ENCODE results near the gene TIMM44.

The TIMM44 gene

GRCh38 chr19:7912697-7913564, 30.5 kb downstream of the TIMM44 start:
- Histone ChIP-seq H3K4me1 (peaks cover 39 to 90% (median 84%) of the 10 kb centered on the region in 10 experiments), H3K36me3 (peaks cover 27 to 62% (median 37%) of the 10 kb centered on the region in 11 experiments), H3K4me3 (0 out of 20 replicates have a peak overlapping the region, but pooled peaks of 1 of the 10 experiments have one; percentile 26), H3K27me3 (peaks cover 51 to 62% (median 54%) of the 10 kb centered on the region in 11 experiments), H3K9me3 (replicated peaks in 1 of 11) (no peaks in the 10 kb centered on the region), H3K4me2 (peak overlapping the region; percentile 26 to 99 (median 85); a peak in 20 of 22 replicates), H4K20me1 (peaks cover 67 to 100% (median 98%) of the 10 kb centered on the region in 11 experiments), H3K9ac (peak overlapping the region in 5 of 11 experiments; percentile 13 to 57 (median 42); a peak in 5 of 22 replicates), H3K27ac (no peak overlapping the region; a peak in 2 of 22 replicates)
- TF ChIP-seq Cebpa-rat (IDR thresholded peaks at IDR 0.05) = no peak

GRCh38 chr19:7912144-7912696, 31.2 kb downstream of the TIMM44 start:
- no peaks in the 10 kb centered on the region for H3K9me3 ChIP-seq (replicated peaks in 1 of 11)
- H3K27ac ChIP-seq = peak overlapping the region in 3 of 11 experiments; percentile 30 to 53 (median 44); a peak in 3 of 22 replicates
- H4K20me1 ChIP-seq = peaks cover 75 to 100% (median 98%) of the 10 kb centered on the region in 11 experiments
- peak overlapping the region in 6 of 11 experiments; percentile 2 to 60 (median 46); a peak in 11 of 22 replicates for H3K9ac ChIP-seq
- H3K36me3 ChIP-seq = peaks cover 27 to 62% (median 37%) of the 10 kb centered on the region in 11 experiments
- H3K27me3 ChIP-seq = peaks cover 44 to 55% (median 47%) of the 10 kb centered on the region in 11 experiments
- H3K4me1 ChIP-seq = peaks cover 39 to 90% (median 84%) of the 10 kb centered on the region in 10 experiments
- TF ChIP-seq Cebpa-rat (IDR thresholded peaks at IDR 0.05) = no peak
- peak overlapping the region in 3 of 10 experiments; percentile 4 to 36 (median 24); a peak in 3 of 20 replicates for H3K4me3 ChIP-seq
- H3K4me2 ChIP-seq = peak overlapping the region; percentile 48 to 99 (median 85)

- Histone ChIP-seq H3K36me3 (peaks cover 27 to 63% (median 37%) of the 10 kb centered on the region in 11 experiments), H4K20me1 (peaks cover 81 to 100% (median 98%) of the 10 kb centered on the region in 11 experiments), H3K27ac (no peak overlapping the region), H3K4me2 (peak overlapping the region; percentile 48 to 99 (median 85)), H3K9ac (peak overlapping the region in 5 of 11 experiments; percentile 2 to 60 (median 50); a peak in 8 of 22 replicates), H3K4me1 (peaks cover 39 to 90% (median 84%) of the 10 kb centered on the region in 10 experiments), H3K4me3 (peak overlapping the region in 3 of 10 experiments; percentile 4 to 36 (median 24); a peak in 3 of 20 replicates), H3K9me3 (replicated peaks in 1 of 11) (no peaks in the 10 kb centered on the region), H3K27me3 (peaks cover 38 to 49% (median 41%) of the 10 kb centered on the region in 11 experiments)
- TF ChIP-seq Cebpa-rat (IDR thresholded peaks at IDR 0.05) = no peak
Measured at GRCh38 chr19:7911508-7912143, 31.8 kb downstream of the TIMM44 start.

- Histone ChIP-seq H3K4me2 (peak overlapping the region in 8 of 11 experiments; percentile 23 to 99 (median 70); a peak in 15 of 22 replicates), H3K36me3 (peaks cover 29 to 74% (median 48%) of the 10 kb centered on the region in 11 experiments), H3K27me3 (peaks cover 27 to 38% (median 30%) of the 10 kb centered on the region in 11 experiments), H4K20me1 (peaks cover 91 to 100% (median 98%) of the 10 kb centered on the region in 11 experiments), H3K4me3 (no peak overlapping the region), H3K9me3 (replicated peaks in 1 of 11) (no peaks in the 10 kb centered on the region), H3K4me1 (peaks cover 40 to 90% (median 84%) of the 10 kb centered on the region in 10 experiments), H3K9ac (no peak overlapping the region), H3K27ac (no peak overlapping the region)
- TF ChIP-seq Cebpa-rat (IDR thresholded peaks at IDR 0.05) = no peak
Measured at GRCh38 chr19:7910321-7911161, 32.9 kb downstream of the TIMM44 start.

- H3K36me3 ChIP-seq = peaks cover 29 to 72% (median 53%) of the 10 kb centered on the region in 11 experiments
- no peaks in the 10 kb centered on the region for H3K9me3 ChIP-seq (replicated peaks in 1 of 11)
- peak overlapping the region in 1 of 11 experiments; percentile 33; a peak in 2 of 22 replicates for H3K9ac ChIP-seq
- peaks cover 98 to 100% (median 99%) of the 10 kb centered on the region in 11 experiments for H4K20me1 ChIP-seq
- TF ChIP-seq Cebpa-rat (IDR thresholded peaks at IDR 0.05) = no peak
- peaks cover 17 to 29% (median 20%) of the 10 kb centered on the region in 11 experiments for H3K27me3 ChIP-seq
- peak overlapping the region in 9 of 11 experiments; percentile 1 to 99 (median 55); a peak in 15 of 22 replicates for H3K4me2 ChIP-seq
- H3K4me1 ChIP-seq = peaks cover 47 to 93% (median 88%) of the 10 kb centered on the region in 10 experiments
- H3K4me3 ChIP-seq = no peak overlapping the region
- no peak overlapping the region for H3K27ac ChIP-seq
Measured at GRCh38 chr19:7909471-7910067, 33.9 kb downstream of the TIMM44 start.

- peaks cover 49 to 96% (median 92%) of the 10 kb centered on the region in 10 experiments for H3K4me1 ChIP-seq
- no peak overlapping the region for H3K4me3 ChIP-seq
- peaks cover 10 to 22% (median 14%) of the 10 kb centered on the region in 11 experiments for H3K27me3 ChIP-seq
- no peak for TF ChIP-seq Cebpa-rat (IDR thresholded peaks at IDR 0.05)
- no peak overlapping the region for H3K27ac ChIP-seq
- peaks cover 95 to 99% (median 98%) of the 10 kb centered on the region in 11 experiments for H4K20me1 ChIP-seq
- peaks cover 29 to 66% (median 50%) of the 10 kb centered on the region in 11 experiments for H3K36me3 ChIP-seq
- H3K4me2 ChIP-seq = peak overlapping the region in 9 of 11 experiments; percentile 1 to 100 (median 97); a peak in 13 of 22 replicates
- H3K9me3 ChIP-seq (replicated peaks in 1 of 11) = no peaks in the 10 kb centered on the region
- H3K9ac ChIP-seq = peak overlapping the region in 3 of 11 experiments; percentile 7 to 65 (median 65); a peak in 4 of 22 replicates
Measured at GRCh38 chr19:7908742-7909461, 34.6 kb downstream of the TIMM44 start.
